Gastroesophageal sphincter (tissue), 4 donors: Measurements from ENCODE around the gene CLIC6. TPM values are rescaled to one million over a fixed set of nuclear protein-coding genes. Genes with fewer than 3 reads are reported as not detected.
"Not testable (repeated sequence)": the region's sequence is repeated elsewhere in the genome, so short reads cannot be mapped to it uniquely, and the experiment has no call there.

Experiments used
- ATAC-seq: fragments of 150-250 bp; one replicate; pipeline ENCODE4 v1.9.1; 2016; ENCODE audit warnings: mild to moderate bottlenecking, moderate library complexity
- H3K27ac ChIP-seq, 4 donors: fragments of 200-600 bp; sonication (generic) in 3 of 4; 1 replicate in 3 of 4; 2 replicates in 1 of 4; pipeline ENCODE4 v1.5.1; 2016 to 2019
- H3K27me3 ChIP-seq: fragments of 200-600 bp; sonication (generic); one replicate; pipeline ENCODE4 v1.5.1; 2019
- H3K36me3 ChIP-seq, 2 donors: fragments of 200-600 bp; sonication (generic); one replicate each; pipeline ENCODE4 v1.5.1; 2019; ENCODE audit warnings: control low read depth in 1 of 2
- H3K4me1 ChIP-seq, 3 donors: fragments of 200-600 bp; sonication (generic); 1 replicate in 2 of 3; 2 replicates in 1 of 3; pipeline ENCODE4 v1.5.1; 2016 to 2019; ENCODE audit warnings: control low read depth in 2 of 3
- H3K4me3 ChIP-seq, 2 donors: fragments of 200-600 bp; sonication (generic); one replicate each; pipeline ENCODE4 v1.5.1; 2019; ENCODE audit warnings: mild to moderate bottlenecking in 1 of 2, moderate library complexity in 1 of 2
- H3K9me3 ChIP-seq, 3 donors: fragments of 200-600 bp; sonication (generic); one replicate each; pipeline ENCODE4 v1.5.1; 2017 to 2019; ENCODE audit warnings: control low read depth in 2 of 3
- CTCF ChIP-seq, 4 experiments: fragments of 200-600 bp in 2 of 4; fragments of 450-650 bp in 2 of 4; sonication (generic) in 1 of 4; IDR thresholded peaks; one replicate each; pipeline ENCODE4 v1.5.1; 2017 to 2019; ENCODE audit warnings: antibody characterized with exemption in 4 of 4, mild to moderate bottlenecking in 2 of 4, moderate library complexity in 2 of 4
- EP300 ChIP-seq: sonication (generic); formaldehyde crosslinking; IDR thresholded peaks from one replicate; pipeline ENCODE4 v1.6.1; 2017; ENCODE audit warnings: antibody characterized with exemption, mild to moderate bottlenecking
- POLR2A ChIP-seq, 2 donors: fragments of 450-650 bp; IDR thresholded peaks; one replicate each; pipeline ENCODE4 v1.6.1; 2017; ENCODE audit warnings: antibody characterized with exemption in 2 of 2, mild to moderate bottlenecking in 2 of 2, moderate library complexity in 1 of 2
- POLR2AphosphoS5 ChIP-seq: sonication (generic); formaldehyde crosslinking; IDR thresholded peaks from one replicate; pipeline ENCODE4 v1.6.1; 2017; ENCODE audit warnings: antibody characterized with exemption
- WGBS, 2 donors: methylation state at CpG; one replicate each; pipeline ENCODE4 v1.1.5; 2018; ENCODE audit warnings: low coverage in 1 of 2; 5-methylcytosine and 5-hydroxymethylcytosine counted together
- total RNA-seq, 4 donors: library from RNA; depleted of rRNA; stranded (reverse); fragments of >200 nt; gene quantifications; one replicate each; pipeline ENCODE4 v1.1.0, GENCODE V29; 2016

Gene CLIC6
- total RNA-seq, 4 donors from 2014 or later, result 0.54 to 4.6 (median 0.66) TPM

DNA sequence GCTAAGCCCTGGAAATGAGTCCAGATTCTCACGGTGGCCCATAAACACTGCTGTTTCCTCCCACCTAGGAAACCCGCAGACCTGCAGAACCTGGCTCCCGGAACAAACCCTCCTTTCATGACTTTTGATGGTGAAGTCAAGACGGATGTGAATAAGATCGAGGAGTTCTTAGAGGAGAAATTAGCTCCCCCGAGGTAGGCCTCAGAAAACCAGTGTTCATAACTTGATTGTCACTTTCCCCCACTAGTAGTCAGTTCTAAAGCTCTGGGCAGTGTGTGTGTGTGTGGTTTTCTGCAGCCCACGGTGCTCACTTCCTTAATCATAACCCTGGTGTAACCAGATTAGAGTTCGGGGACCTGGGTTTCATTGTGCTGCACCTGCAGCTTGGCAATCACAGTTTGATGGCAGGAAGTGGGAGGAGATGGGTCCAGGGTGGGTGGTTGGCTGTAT, 39.1 kb downstream of the CLIC6 start:
- no peak for TF ChIP-seq CTCF (IDR thresholded peaks at IDR 0.05)
- TF ChIP-seq POLR2AphosphoS5, result no peak
- no peak for TF ChIP-seq POLR2A (IDR thresholded peaks at IDR 0.05)
- no peak for TF ChIP-seq EP300
- WGBS, 2 donors, result 74 to 77% methylated on average over 4 to 8 of the region's 8 CpGs
- Histone ChIP-seq H3K9me3 (no peaks in the 10 kb centered on the region), H3K36me3 (no peaks in the 10 kb centered on the region), H3K27ac (no peak overlapping the region), H3K27me3 (peaks cover 52% of the 10 kb centered on the region), H3K4me3 (no peak overlapping the region), H3K4me1 (no peaks in the 10 kb centered on the region)
- ATAC-seq, result no peak

GRCh38 chr21:34713621-34714020, 44.8 kb downstream of the CLIC6 start:
- Histone ChIP-seq H3K4me3 (no peak overlapping the region), H3K36me3 (no peaks in the 10 kb centered on the region), H3K27ac (no peak overlapping the region), H3K27me3 (peaks cover 21% of the 10 kb centered on the region), H3K4me1 (no peaks in the 10 kb centered on the region), H3K9me3 (no peaks in the 10 kb centered on the region)
- WGBS, 2 donors, result 7 to 55% methylated on average over 1 of the region's 1 CpG
- ATAC-seq, result no peak
- no peak for TF ChIP-seq CTCF (IDR thresholded peaks at IDR 0.05)
- TF ChIP-seq EP300, result no peak
- no peak for TF ChIP-seq POLR2AphosphoS5
- TF ChIP-seq POLR2A (IDR thresholded peaks at IDR 0.05), result no peak

GRCh38 chr21:34715518-34715917, 46.7 kb downstream of the CLIC6 start:
- no peaks in the 10 kb centered on the region for H3K4me1 ChIP-seq
- no peaks in the 10 kb centered on the region for H3K36me3 ChIP-seq
- H3K27ac ChIP-seq, result no peak overlapping the region
- WGBS, 2 donors, result 80 to 82% methylated on average over 4 to 5 of the region's 5 CpGs
- TF ChIP-seq POLR2A (IDR thresholded peaks at IDR 0.05), result no peak
- no peak for TF ChIP-seq POLR2AphosphoS5
- no peak for TF ChIP-seq EP300
- no peak for TF ChIP-seq CTCF (IDR thresholded peaks at IDR 0.05)
- no peak overlapping the region for H3K4me3 ChIP-seq
- peaks cover 15% of the 10 kb centered on the region for H3K27me3 ChIP-seq
- no peak for ATAC-seq
- no peaks in the 10 kb centered on the region for H3K9me3 ChIP-seq

GRCh38 chr21:34715985-34716596, 47.3 kb downstream of the CLIC6 start:
- no peaks in the 10 kb centered on the region for H3K9me3 ChIP-seq
- ATAC-seq, result no peak
- H3K27me3 ChIP-seq, result peaks cover 15% of the 10 kb centered on the region
- 89% methylated on average over 4 to 7 of the region's 7 CpGs for WGBS, 2 donors
- no peaks in the 10 kb centered on the region for H3K4me1 ChIP-seq
- TF ChIP-seq EP300, result no peak
- TF ChIP-seq CTCF (IDR thresholded peaks at IDR 0.05), result no peak
- TF ChIP-seq POLR2AphosphoS5, result no peak
- no peak for TF ChIP-seq POLR2A (IDR thresholded peaks at IDR 0.05)
- H3K36me3 ChIP-seq, result no peaks in the 10 kb centered on the region
- H3K27ac ChIP-seq, result no peak overlapping the region
- H3K4me3 ChIP-seq, result no peak overlapping the region

DNA sequence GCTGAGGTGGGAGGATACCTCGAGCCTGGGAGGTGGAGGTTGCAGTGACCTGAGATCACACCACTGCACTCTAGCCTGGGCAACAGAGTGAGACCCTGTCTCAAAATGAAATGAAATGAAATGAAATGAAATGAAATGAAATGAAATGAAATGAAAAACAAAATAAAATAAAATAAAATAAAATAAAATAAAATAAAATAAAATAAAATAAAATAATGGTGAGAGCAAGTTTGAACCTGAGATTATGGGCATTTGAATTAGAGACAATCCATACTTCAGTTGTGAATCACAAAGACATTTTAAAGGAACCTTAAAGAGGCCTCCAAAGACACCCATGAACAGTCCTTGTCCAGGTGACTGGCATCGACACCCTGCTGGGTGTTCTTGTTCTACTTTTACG, 49.7 kb downstream of the CLIC6 start:
- WGBS, 2 donors, result 85 to 96% methylated on average over 2 of the region's 3 CpGs
- not testable (repeated sequence) for H3K4me1 ChIP-seq, H3K36me3 ChIP-seq, H3K4me3 ChIP-seq, H3K27ac ChIP-seq, ATAC-seq, H3K9me3 ChIP-seq
- peaks cover 26% of the 10 kb centered on the region for H3K27me3 ChIP-seq
